GM15510 (cell line): Measurements from ENCODE around the gene EIPR1.

Experiments
- POLR2A ChIP-seq: IDR thresholded peaks from 3 replicates; pipeline ENCODE4 v1.6.1; 2011; ENCODE audit warnings: borderline replicate concordance; ENCODE audit not compliant: insufficient read length; ENCODE audit errors: extremely low read depth

The EIPR1 gene

GRCh38 chr2:3280683-3281520 is 96.7 kb downstream of the EIPR1 start:
- no peak for TF ChIP-seq POLR2A

- TF ChIP-seq POLR2A = no peak
These were observed 97.4 kb downstream of the EIPR1 start for GRCh38 chr2:3280197-3280596.

- TF ChIP-seq POLR2A = no peak
These were observed 98.2 kb downstream of the EIPR1 start for GRCh38 chr2:3279236-3279960.

- no peak for TF ChIP-seq POLR2A
These were observed 98.9 kb downstream of the EIPR1 start for GRCh38 chr2:3278521-3279218.

GRCh38 chr2:3277748-3278520 is 99.7 kb downstream of the EIPR1 start:
- no peak for TF ChIP-seq POLR2A

GRCh38 chr2:3277050-3277747 is 100.4 kb downstream of the EIPR1 start:
- TF ChIP-seq POLR2A = no peak

GRCh38 chr2:3272761-3273160 is 104.9 kb downstream of the EIPR1 start:
- TF ChIP-seq POLR2A = no peak

GRCh38 chr2:3270095-3270478 is 107.5 kb downstream of the EIPR1 start:
- TF ChIP-seq POLR2A = no peak

GRCh38 chr2:3269425-3270094 is 108.1 kb downstream of the EIPR1 start:
- TF ChIP-seq POLR2A = no peak

GRCh38 chr2:3268705-3269029 is 109.0 kb downstream of the EIPR1 start:
- TF ChIP-seq POLR2A = no peak

- TF ChIP-seq POLR2A = no peak
These were observed 109.5 kb downstream of the EIPR1 start for GRCh38 chr2:3267869-3268704.

- TF ChIP-seq POLR2A = no peak
These were observed 110.4 kb downstream of the EIPR1 start for GRCh38 chr2:3266925-3267867.
